PFSK-1 (cell line): Measurements from ENCODE around the gene CLCN1.

Experiments used
- FOXP2 ChIP-seq: optimal IDR thresholded peaks from 2 replicates; pipeline ENCODE3; 2011; ENCODE audit warnings: borderline replicate concordance, control low read depth, inconsistent platforms; ENCODE audit not compliant: insufficient read depth; ENCODE audit errors: extremely low read length, extremely low read depth
- POLR2AphosphoS5 ChIP-seq: IDR thresholded peaks from 2 replicates; pipeline ENCODE4 v1.6.1; 2012; ENCODE audit warnings: low read depth, mild to moderate bottlenecking, control low read depth, low read length, moderate library complexity
- REST ChIP-seq, 2 experiments: IDR thresholded peaks; 2 replicates each; pipeline versions ENCODE4 v1.6.1 to v1.8.0; 2011 to 2012; ENCODE audit warnings: low read depth in 2 of 2, low read length in 2 of 2, control low read depth in 1 of 2, inconsistent platforms in 1 of 2, mild to moderate bottlenecking in 1 of 2, moderate library complexity in 1 of 2; ENCODE audit not compliant: insufficient read depth in 1 of 2
- SIN3A ChIP-seq: IDR thresholded peaks from 2 replicates; pipeline ENCODE4 v1.6.1; 2012; ENCODE audit warnings: mild to moderate bottlenecking, low read length, moderate library complexity, borderline replicate concordance; ENCODE audit not compliant: insufficient read depth
- TAF1 ChIP-seq: IDR thresholded peaks from 2 replicates; pipeline ENCODE4 v1.6.1; 2012; ENCODE audit warnings: low read length, control low read depth, borderline replicate concordance; ENCODE audit not compliant: insufficient read depth

- TF ChIP-seq POLR2AphosphoS5 (no peak), FOXP2 (no peak), TAF1 (no peak), SIN3A (no peak), REST (IDR thresholded peaks at IDR 0.05; ENCODE audit: insufficient read depth in 1 of 2, low read depth in 2 of 2, low read length in 2 of 2) (no peak)
Observed at GRCh38 chr7:143279186-143280098, 36.5 kb upstream of the CLCN1 start.
